Glutamatergic neuron (in vitro differentiated cells): ENCODE measurements around the gene ESR2. TPM values are rescaled to one million over a fixed set of nuclear protein-coding genes. Genes with fewer than 3 reads are reported as not detected.
"Not testable (repeated sequence)": the region's sequence is repeated elsewhere in the genome, so short reads cannot be mapped to it uniquely, and the experiment has no call there.

Source experiments
- DNase-seq: peaks from one replicate; pipeline ENCODE4 v3.0.0; 2022
- H3K27ac Mint-ChIP-seq: one replicate; pipeline ENCODE4 v1.8.0; 2020; ENCODE audit warnings: mild to moderate bottlenecking, mixed read lengths, inconsistent platforms; ENCODE audit not compliant: unreplicated experiment
- H3K27me3 Mint-ChIP-seq: one replicate; pipeline ENCODE4 v1.8.0; 2020; ENCODE audit warnings: mild to moderate bottlenecking, moderate library complexity, mixed read lengths, inconsistent platforms; ENCODE audit not compliant: unreplicated experiment
- H3K36me3 Mint-ChIP-seq: one replicate; pipeline ENCODE4 v1.8.0; 2020; ENCODE audit warnings: mild to moderate bottlenecking, mixed read lengths, inconsistent platforms; ENCODE audit not compliant: unreplicated experiment
- H3K4me1 Mint-ChIP-seq: one replicate; pipeline ENCODE4 v1.8.0; 2020; ENCODE audit warnings: mild to moderate bottlenecking, low read depth, mixed read lengths, inconsistent platforms; ENCODE audit not compliant: unreplicated experiment
- H3K4me3 Mint-ChIP-seq: one replicate; pipeline ENCODE4 v1.8.0; 2020; ENCODE audit warnings: mild to moderate bottlenecking, mixed read lengths, inconsistent platforms; ENCODE audit not compliant: unreplicated experiment
- H3K9me3 Mint-ChIP-seq: one replicate; pipeline ENCODE4 v1.8.0; 2020; ENCODE audit warnings: mild to moderate bottlenecking, moderate library complexity, mixed read lengths, inconsistent platforms; ENCODE audit not compliant: unreplicated experiment
- CTCF ChIP-seq: fragments of 200-600 bp; sonication (generic); IDR thresholded peaks from one replicate; pipeline ENCODE4 v1.5.0; 2021; ENCODE audit not compliant: partially characterized antibody, unreplicated experiment
- total RNA-seq: library from RNA; stranded (reverse); fragmentation: NEBNext Ultra II Directional; extraction: Animal tissue kit (Norgen Biotek cat#: 25700); gene quantifications from one replicate; pipeline ENCODE4 v1.2.1, GENCODE V29; 2021; ENCODE audit not compliant: unreplicated experiment

ESR2 gene
- total RNA-seq, 1 donor from 2014 or later, result 0.66 TPM

DNA sequence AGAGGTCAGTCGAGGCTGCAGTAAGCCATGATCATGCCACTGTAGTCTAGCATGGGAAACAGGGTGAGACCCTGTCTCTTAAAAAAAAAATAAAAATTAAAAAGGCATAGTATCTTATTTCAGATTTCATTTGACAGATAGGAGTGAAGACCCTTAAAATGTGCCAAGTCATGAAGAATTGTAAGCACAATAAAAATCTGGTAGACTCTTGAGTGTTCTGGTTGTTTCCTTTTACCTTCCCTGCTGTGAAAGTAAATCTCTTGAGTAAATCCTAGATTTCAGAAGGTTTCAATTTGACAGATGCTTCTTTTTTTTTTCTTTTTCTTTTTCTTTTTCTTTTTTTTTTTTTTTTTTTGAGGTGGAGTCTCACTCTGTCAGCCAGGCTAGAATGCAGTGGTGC is 109.0 kb downstream of the ESR2 start:
- H3K36me3 Mint-ChIP-seq, result peaks cover 16% of the 10 kb centered on the region
- H3K27me3 Mint-ChIP-seq, result no peaks in the 10 kb centered on the region
- TF ChIP-seq CTCF, result no peak
- no peak for DNase-seq
- peaks cover 3% of the 10 kb centered on the region for H3K4me1 Mint-ChIP-seq
- peaks cover 8% of the 10 kb centered on the region for H3K9me3 Mint-ChIP-seq
- H3K4me3 Mint-ChIP-seq, result no peak overlapping the region
- H3K27ac Mint-ChIP-seq, result no peak overlapping the region

DNA sequence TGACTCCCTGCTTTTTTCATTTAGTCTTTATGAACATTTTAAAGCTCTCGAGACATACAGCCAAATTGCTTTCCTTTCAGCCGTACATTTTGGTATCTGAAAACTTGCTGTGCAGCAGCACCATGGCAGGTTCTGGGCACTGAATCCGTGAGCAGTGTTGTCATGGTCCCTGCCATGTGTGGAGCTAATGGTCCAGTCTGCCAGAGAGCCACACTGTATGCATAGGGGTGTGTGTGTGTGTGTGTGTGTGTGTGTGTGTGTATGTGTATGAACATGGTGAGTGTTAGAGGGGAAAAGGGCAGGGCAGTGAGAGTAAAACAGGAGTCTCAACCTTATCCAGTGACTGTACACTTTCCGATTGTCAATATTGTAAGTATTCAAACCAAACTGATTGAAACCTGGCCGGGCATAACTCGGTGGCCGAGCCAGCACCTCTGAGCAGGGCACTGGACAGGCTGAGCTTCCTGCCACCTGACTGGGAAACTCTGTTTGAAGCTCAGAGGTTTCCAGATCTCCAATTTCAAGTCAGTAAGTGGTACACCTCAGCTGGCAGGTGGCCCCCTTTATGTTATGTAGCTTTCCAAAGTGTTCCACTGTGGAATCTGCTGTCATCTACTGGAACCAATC is 110.0 kb downstream of the ESR2 start:
- no peak overlapping the region for H3K27ac Mint-ChIP-seq
- H3K4me1 Mint-ChIP-seq, result peaks cover 3% of the 10 kb centered on the region
- no peak for DNase-seq
- no peak for TF ChIP-seq CTCF
- no peak overlapping the region for H3K4me3 Mint-ChIP-seq
- no peaks in the 10 kb centered on the region for H3K27me3 Mint-ChIP-seq
- peaks cover 16% of the 10 kb centered on the region for H3K36me3 Mint-ChIP-seq
- H3K9me3 Mint-ChIP-seq, result peaks cover 8% of the 10 kb centered on the region

- not testable (repeated sequence) for H3K27ac Mint-ChIP-seq, DNase-seq, H3K4me3 Mint-ChIP-seq, H3K27me3 Mint-ChIP-seq, H3K9me3 Mint-ChIP-seq, H3K4me1 Mint-ChIP-seq
- peaks cover 11% of the 10 kb centered on the region for H3K36me3 Mint-ChIP-seq
Measured at GRCh38 chr14:64182908-64183307, 111.3 kb downstream of the ESR2 start.

GRCh38 chr14:64178814-64179213 is 115.4 kb downstream of the ESR2 start:
- H3K36me3 Mint-ChIP-seq, result no peaks in the 10 kb centered on the region
- no peak for DNase-seq
- no peaks in the 10 kb centered on the region for H3K27me3 Mint-ChIP-seq
- peaks cover 3% of the 10 kb centered on the region for H3K4me1 Mint-ChIP-seq
- no peaks in the 10 kb centered on the region for H3K9me3 Mint-ChIP-seq
- no peak for TF ChIP-seq CTCF
- H3K27ac Mint-ChIP-seq, result no peak overlapping the region
- no peak overlapping the region for H3K4me3 Mint-ChIP-seq

DNA sequence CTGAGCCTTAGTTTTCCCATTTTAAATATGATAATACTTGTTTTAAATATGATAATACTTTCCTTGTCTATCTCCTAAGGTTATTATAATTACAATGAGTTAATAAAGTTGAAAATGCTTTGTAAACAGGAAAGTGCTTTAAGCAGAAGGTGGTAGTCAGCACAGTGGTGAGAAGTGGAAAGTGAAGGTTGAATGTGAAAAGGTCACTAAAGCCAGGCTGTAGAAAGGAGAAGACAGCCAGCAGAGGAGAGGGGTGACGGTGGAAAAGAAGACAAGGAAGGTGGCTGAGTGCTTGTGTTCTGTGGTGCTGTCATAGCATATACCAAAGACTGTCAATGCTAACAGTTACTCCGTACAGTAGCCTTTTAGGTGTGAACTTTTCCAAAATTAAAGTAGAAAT is 117.8 kb downstream of the ESR2 start:
- TF ChIP-seq CTCF, result no peak
- no peak overlapping the region for H3K27ac Mint-ChIP-seq
- no peaks in the 10 kb centered on the region for H3K9me3 Mint-ChIP-seq
- H3K4me1 Mint-ChIP-seq, result no peaks in the 10 kb centered on the region
- no peaks in the 10 kb centered on the region for H3K27me3 Mint-ChIP-seq
- no peaks in the 10 kb centered on the region for H3K36me3 Mint-ChIP-seq
- DNase-seq, result no peak
- H3K4me3 Mint-ChIP-seq, result no peak overlapping the region
